Suprapubic skin (tissue), 4 donors: Measurements from ENCODE around the gene ELP5. TPM values are rescaled to one million over a fixed set of nuclear protein-coding genes. Genes with fewer than 3 reads are reported as not detected.

Source experiments
- DNase-seq, 2 donors: peaks; one replicate each; pipeline ENCODE4 v3.0.0-alpha.2; 2019; ENCODE audit warnings: low spot score in 2 of 2
- H3K27ac ChIP-seq: fragments of 200-600 bp; sonication (generic); one replicate; pipeline ENCODE4 v1.5.1; 2019
- H3K27me3 ChIP-seq: fragments of 200-600 bp; sonication (generic); one replicate; pipeline ENCODE4 v1.5.1; 2019
- H3K36me3 ChIP-seq: fragments of 200-600 bp; sonication (generic); one replicate; pipeline ENCODE4 v1.5.1; 2019
- H3K4me1 ChIP-seq: fragments of 200-600 bp; sonication (generic); one replicate; pipeline ENCODE4 v1.5.1; 2019
- H3K4me3 ChIP-seq: fragments of 200-600 bp; sonication (generic); one replicate; pipeline ENCODE4 v1.5.1; 2019; ENCODE audit warnings: mild to moderate bottlenecking
- H3K9me3 ChIP-seq: fragments of 200-600 bp; sonication (generic); one replicate; pipeline ENCODE4 v1.5.1; 2019
- EP300 ChIP-seq: sonication (generic); formaldehyde crosslinking; IDR thresholded peaks from one replicate; pipeline ENCODE4 v1.6.1; 2017; ENCODE audit warnings: antibody characterized with exemption
- POLR2A ChIP-seq, 2 donors: fragments of 450-650 bp; IDR thresholded peaks; one replicate each; pipeline ENCODE4 v1.6.1; 2017; ENCODE audit warnings: antibody characterized with exemption in 2 of 2, mild to moderate bottlenecking in 2 of 2, moderate library complexity in 2 of 2
- POLR2AphosphoS5 ChIP-seq, 3 donors: sonication (generic); formaldehyde crosslinking; IDR thresholded peaks; one replicate each; pipeline ENCODE4 v1.6.1; 2017; ENCODE audit warnings: antibody characterized with exemption in 3 of 3
- WGBS: methylation state at CpG from one replicate; pipeline ENCODE4 v1.1.5; 2018; 5-methylcytosine and 5-hydroxymethylcytosine counted together
- total RNA-seq, 4 donors: library from RNA; depleted of rRNA; stranded (reverse); fragments of >200 nt; gene quantifications; one replicate each; pipeline ENCODE4 v1.1.0, GENCODE V29; 2016
- TF ChIP-seq, protein P1 (sequence below), 2 donors: fragments of 200-600 bp in 1 of 2; fragments of 450-650 bp in 1 of 2; sonication (generic) in 1 of 2; IDR thresholded peaks; one replicate each; pipeline ENCODE4 v1.5.1; 2016 to 2019; ENCODE audit warnings: antibody characterized with exemption in 2 of 2, mild to moderate bottlenecking in 1 of 2, moderate library complexity in 1 of 2

Gene ELP5
- total RNA-seq, 4 donors from 2014 or later, result 13.6 to 29.7 (median 20.3) TPM

DNA sequence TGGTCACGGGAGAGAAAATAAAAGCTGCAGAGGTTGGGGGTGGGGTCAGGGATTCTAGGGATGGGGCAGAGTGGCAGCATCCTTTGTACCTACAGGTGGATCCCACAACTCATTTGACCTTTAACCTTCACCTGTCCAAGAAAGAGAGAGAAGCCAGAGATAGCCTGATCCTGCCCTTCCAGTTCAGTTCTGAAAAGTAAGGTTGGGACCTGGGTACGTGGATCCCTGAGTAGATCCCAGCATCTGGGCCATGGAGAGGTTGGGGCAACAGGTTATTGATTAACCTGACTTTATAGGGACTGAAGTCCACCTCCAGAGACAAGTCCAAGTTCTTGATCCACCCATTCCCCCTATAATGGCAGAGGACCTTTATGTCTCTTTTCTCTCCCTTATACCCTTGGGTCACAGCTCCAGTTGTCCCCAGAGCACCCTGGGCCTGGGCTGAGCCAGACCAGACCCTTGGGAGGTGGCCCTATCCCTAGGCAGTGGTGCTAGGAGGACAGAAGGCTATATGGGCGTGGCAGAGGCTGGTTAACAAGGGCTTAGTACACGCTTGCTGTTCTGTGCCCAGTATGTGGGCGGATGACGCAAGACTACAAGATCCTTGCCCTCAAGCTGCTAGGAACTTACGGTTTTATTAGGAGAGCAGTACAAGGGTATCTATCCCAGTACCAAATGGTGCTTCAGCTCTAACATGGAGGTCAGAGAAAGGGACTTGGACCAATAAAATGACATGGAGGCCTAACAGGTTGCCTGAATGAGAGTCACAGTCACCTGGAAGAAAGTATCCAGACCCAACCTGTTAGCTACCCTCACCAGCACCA, 6.9 kb downstream of the ELP5 start:
- TF ChIP-seq POLR2A (IDR thresholded peaks at IDR 0.05), result no peak
- no peak for TF ChIP-seq EP300
- TF ChIP-seq, protein P1, sequence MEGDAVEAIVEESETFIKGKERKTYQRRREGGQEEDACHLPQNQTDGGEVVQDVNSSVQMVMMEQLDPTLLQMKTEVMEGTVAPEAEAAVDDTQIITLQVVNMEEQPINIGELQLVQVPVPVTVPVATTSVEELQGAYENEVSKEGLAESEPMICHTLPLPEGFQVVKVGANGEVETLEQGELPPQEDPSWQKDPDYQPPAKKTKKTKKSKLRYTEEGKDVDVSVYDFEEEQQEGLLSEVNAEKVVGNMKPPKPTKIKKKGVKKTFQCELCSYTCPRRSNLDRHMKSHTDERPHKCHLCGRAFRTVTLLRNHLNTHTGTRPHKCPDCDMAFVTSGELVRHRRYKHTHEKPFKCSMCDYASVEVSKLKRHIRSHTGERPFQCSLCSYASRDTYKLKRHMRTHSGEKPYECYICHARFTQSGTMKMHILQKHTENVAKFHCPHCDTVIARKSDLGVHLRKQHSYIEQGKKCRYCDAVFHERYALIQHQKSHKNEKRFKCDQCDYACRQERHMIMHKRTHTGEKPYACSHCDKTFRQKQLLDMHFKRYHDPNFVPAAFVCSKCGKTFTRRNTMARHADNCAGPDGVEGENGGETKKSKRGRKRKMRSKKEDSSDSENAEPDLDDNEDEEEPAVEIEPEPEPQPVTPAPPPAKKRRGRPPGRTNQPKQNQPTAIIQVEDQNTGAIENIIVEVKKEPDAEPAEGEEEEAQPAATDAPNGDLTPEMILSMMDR (IDR thresholded peaks at IDR 0.05), result no peak
- H3K4me3 ChIP-seq, result no peak overlapping the region
- H3K27me3 ChIP-seq, result peaks cover 35% of the 10 kb centered on the region
- H3K4me1 ChIP-seq, result peaks cover 47% of the 10 kb centered on the region
- peaks cover 53% of the 10 kb centered on the region for H3K36me3 ChIP-seq
- no peak overlapping the region for H3K27ac ChIP-seq
- DNase-seq, result no peak
- WGBS, result 64% methylated on average over 7 of the region's 7 CpGs
- no peaks in the 10 kb centered on the region for H3K9me3 ChIP-seq

DNA sequence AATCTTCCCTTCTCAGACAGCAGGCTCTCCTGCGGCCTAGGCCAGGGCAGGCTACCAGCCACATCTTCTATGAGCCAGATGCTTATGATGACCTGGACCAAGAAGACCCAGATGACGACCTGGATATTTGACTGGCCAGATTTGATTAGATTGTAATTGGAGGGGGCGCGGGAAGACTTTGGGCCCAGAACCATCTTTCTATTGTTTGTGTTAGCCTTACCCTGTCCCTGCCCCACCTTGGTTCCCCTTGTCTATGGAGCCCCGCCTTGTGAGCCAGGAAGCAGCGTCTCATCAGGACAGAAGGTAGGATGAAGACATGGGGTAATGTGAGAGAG, 7.5 kb downstream of the ELP5 start:
- peaks cover 47% of the 10 kb centered on the region for H3K36me3 ChIP-seq
- WGBS, result 92% methylated on average over 6 of the region's 6 CpGs
- H3K4me1 ChIP-seq, result peaks cover 47% of the 10 kb centered on the region
- H3K4me3 ChIP-seq, result no peak overlapping the region
- no peak for DNase-seq
- peaks cover 35% of the 10 kb centered on the region for H3K27me3 ChIP-seq
- no peaks in the 10 kb centered on the region for H3K9me3 ChIP-seq
- TF ChIP-seq POLR2A (IDR thresholded peaks at IDR 0.05) (no peak), POLR2AphosphoS5 (IDR thresholded peaks at IDR 0.05) (no peak), EP300 (no peak)
- TF ChIP-seq, protein P1 (IDR thresholded peaks at IDR 0.05), result no peak
- no peak overlapping the region for H3K27ac ChIP-seq

DNA sequence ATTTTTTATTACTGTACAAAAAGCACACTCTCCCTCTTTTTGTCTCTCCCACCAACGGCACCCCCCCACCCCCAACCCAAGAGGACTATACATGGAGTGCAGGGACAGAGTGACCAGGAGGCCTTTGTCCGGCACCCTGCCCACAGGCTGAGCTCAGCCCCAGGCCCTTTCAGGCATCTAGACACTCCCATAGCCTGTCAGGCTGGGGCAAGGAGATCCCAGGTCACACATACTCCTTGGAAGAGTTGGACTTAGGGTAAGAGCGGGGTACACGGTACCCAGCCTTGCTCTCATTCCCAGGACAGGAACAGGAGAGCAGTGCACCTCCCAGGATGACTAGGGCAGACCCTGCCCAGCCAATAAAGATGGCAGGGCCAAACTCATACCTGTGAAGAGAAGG, 8.1 kb downstream of the ELP5 start:
- H3K4me1 ChIP-seq, result peaks cover 47% of the 10 kb centered on the region
- H3K9me3 ChIP-seq, result no peaks in the 10 kb centered on the region
- H3K4me3 ChIP-seq, result peak overlapping the region; percentile 52
- no peak for DNase-seq
- TF ChIP-seq, protein P1 (IDR thresholded peaks at IDR 0.05), result no peak
- no peak for TF ChIP-seq POLR2A (IDR thresholded peaks at IDR 0.05)
- no peak for TF ChIP-seq POLR2AphosphoS5 (IDR thresholded peaks at IDR 0.05)
- TF ChIP-seq EP300, result no peak
- no peak overlapping the region for H3K27ac ChIP-seq
- WGBS, result 50% methylated on average over 1 of the region's 4 CpGs
- H3K36me3 ChIP-seq, result peaks cover 41% of the 10 kb centered on the region
- H3K27me3 ChIP-seq, result peaks cover 35% of the 10 kb centered on the region

DNA sequence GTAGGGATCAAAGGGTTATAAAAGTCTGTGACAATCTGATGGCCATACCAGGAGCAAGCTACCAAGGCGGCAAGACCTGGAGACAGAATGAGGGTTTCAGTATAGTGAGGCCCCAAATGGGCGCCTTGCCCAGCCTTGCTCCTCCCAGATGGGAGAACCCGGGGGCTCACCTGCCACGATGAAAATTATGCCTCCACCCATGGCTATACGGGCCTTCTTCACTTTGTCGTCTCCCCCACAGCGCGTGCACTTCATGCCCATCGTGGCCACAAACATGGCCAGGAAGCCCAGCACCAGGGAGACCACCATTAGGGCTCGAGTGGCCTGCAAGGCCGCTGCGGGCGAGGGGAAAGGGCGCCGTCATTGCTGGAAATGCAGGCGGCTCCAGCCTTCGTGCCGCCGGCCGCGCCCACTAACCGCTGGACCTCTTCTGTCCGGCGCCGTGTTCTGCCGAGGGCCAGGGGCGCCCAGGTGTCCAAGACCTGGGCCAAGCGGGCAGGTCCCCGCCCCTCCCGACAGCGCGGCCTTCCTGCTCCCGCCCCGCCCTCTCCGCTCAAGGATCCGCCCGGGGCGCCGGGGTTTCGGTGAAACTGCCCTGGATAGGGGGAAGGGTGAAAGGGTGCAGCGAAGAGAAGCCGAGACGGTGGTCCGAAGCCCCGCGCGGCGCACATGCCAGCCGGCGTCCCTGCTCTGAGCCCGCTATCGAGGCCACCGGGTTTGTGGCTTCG, 8.8 kb downstream of the ELP5 start:
- H3K27me3 ChIP-seq, result peaks cover 35% of the 10 kb centered on the region
- peaks cover 35% of the 10 kb centered on the region for H3K36me3 ChIP-seq
- peaks cover 47% of the 10 kb centered on the region for H3K4me1 ChIP-seq
- H3K9me3 ChIP-seq, result no peaks in the 10 kb centered on the region
- WGBS, result 9% methylated on average over 20 of the region's 54 CpGs
- H3K4me3 ChIP-seq, result peak overlapping the region; percentile 52
- no peak for DNase-seq
- TF ChIP-seq EP300 (no peak), POLR2A (IDR thresholded peaks at IDR 0.05) (no peak), POLR2AphosphoS5 (IDR thresholded peaks at IDR 0.05) (no peak)
- TF ChIP-seq, protein P1 (IDR thresholded peaks at IDR 0.05), result no peak
- peak overlapping the region; percentile 59 for H3K27ac ChIP-seq
